Spleen (tissue), 11 donors: ENCODE data around the gene BLCAP. TPM values are rescaled to one million over a fixed set of nuclear protein-coding genes. Genes with fewer than 3 reads are reported as not detected.
"Not testable (repeated sequence)": the region's sequence is repeated elsewhere in the genome, so short reads cannot be mapped to it uniquely, and the experiment has no call there.

Source experiments
- DNase-seq: peaks from one replicate; pipeline ENCODE4 v3.0.0-alpha.2; 2020
- H3K27ac ChIP-seq, 8 donors: fragments of 200-600 bp; sonication (generic) in 7 of 8; 1 replicate in 4 of 8; 2 replicates in 4 of 8; pipeline versions ENCODE4 v1.5.0 to v1.8.0; 2016 to 2021; ENCODE audit warnings: inconsistent platforms in 4 of 8, mild to moderate bottlenecking in 4 of 8, moderate library complexity in 1 of 8
- H3K27me3 ChIP-seq, 7 donors: fragments of 200-600 bp; sonication (generic) in 6 of 7; replicated peaks in 1 of 7; 1 replicate in 4 of 7; 2 replicates in 3 of 7; pipeline versions ENCODE4 v1.5.0 to v1.8.0; 2016 to 2021; ENCODE audit warnings: inconsistent platforms in 3 of 7, mild to moderate bottlenecking in 1 of 7
- H3K36me3 ChIP-seq, 6 donors: fragments of 200-600 bp; sonication (generic) in 5 of 6; 1 replicate in 4 of 6; 2 replicates in 2 of 6; pipeline versions ENCODE4 v1.5.0 to v1.8.0; 2016 to 2021; ENCODE audit warnings: inconsistent platforms in 2 of 6
- H3K4me1 ChIP-seq, 6 donors: fragments of 200-600 bp; sonication (generic) in 5 of 6; 1 replicate in 3 of 6; 2 replicates in 3 of 6; pipeline versions ENCODE4 v1.5.0 to v1.8.0; 2016 to 2021; ENCODE audit warnings: inconsistent platforms in 3 of 6
- H3K4me3 ChIP-seq, 8 donors: fragments of 200-600 bp; sonication (generic) in 7 of 8; 1 replicate in 4 of 8; 2 replicates in 4 of 8; pipeline versions ENCODE4 v1.5.0 to v1.8.0; 2016 to 2021; ENCODE audit warnings: inconsistent platforms in 4 of 8, mild to moderate bottlenecking in 4 of 8, moderate library complexity in 2 of 8
- H3K9me3 ChIP-seq, 8 donors: fragments of 200-600 bp; sonication (generic) in 7 of 8; 1 replicate in 4 of 8; 2 replicates in 4 of 8; pipeline versions ENCODE4 v1.5.0 to v1.8.0; 2016 to 2021; ENCODE audit warnings: inconsistent platforms in 4 of 8
- CTCF ChIP-seq, 11 experiments: fragments of 200-600 bp in 7 of 11; fragments of 450-650 bp in 4 of 11; sonication (generic) in 4 of 11; IDR thresholded peaks in 8 of 11; conservative IDR thresholded peaks in 3 of 11; 1 replicate in 7 of 11; 2 replicates in 4 of 11; pipeline versions ENCODE4 v1.4.0 to v1.8.0; 2016 to 2021; ENCODE audit warnings: antibody characterized with exemption in 11 of 11, inconsistent platforms in 4 of 11, mild to moderate bottlenecking in 1 of 11
- POLR2A ChIP-seq, 3 donors: fragments of 450-650 bp; IDR thresholded peaks; one replicate each; pipeline ENCODE4 v1.5.1; 2017; ENCODE audit warnings: antibody characterized with exemption in 3 of 3, mild to moderate bottlenecking in 1 of 3
- POLR2AphosphoS5 ChIP-seq, 3 donors: sonication (generic); formaldehyde crosslinking; IDR thresholded peaks; one replicate each; pipeline ENCODE4 v1.5.1; 2017; ENCODE audit warnings: antibody characterized with exemption in 3 of 3
- WGBS, 5 donors: extraction: QIAGEN DNeasy Blood & Tissue Kit in 3 of 5; methylation state at CpG; one replicate each; pipeline versions ENCODE4 v1.1.5 to v1.1.7; 2013 to 2018; 5-methylcytosine and 5-hydroxymethylcytosine counted together
- intact Hi-C: fragments of 100-400 bp; cut with DNase I; formaldehyde crosslinking; loops from one replicate; pipeline ENCODE4 v1.15.0; 2023; ENCODE audit warnings: low total_unique reads
- polyA plus RNA-seq, 3 donors: library from polyadenylated mRNA; stranded (reverse); fragments of 200-250 nt; gene quantifications; one replicate each; pipeline ENCODE4 v1.2.1, GENCODE V29; 2013
- total RNA-seq, 7 donors: library from RNA; depleted of rRNA in 3 of 7; stranded (reverse); fragments of >200 nt in 3 of 7; fragmentation: NEBNext Ultra II Directional in 4 of 7; extraction: Animal tissue kit (Norgen Biotek cat#: 25700) in 4 of 7; gene quantifications; one replicate each; pipeline versions ENCODE4 v1.1.0 to v1.2.1, GENCODE V29; 2016 to 2021
- donor health status: healthy with polysubstance abuse.
- donor health status: DM: no; HTN: no; CAD: no; lungs with moderate emphysema.
- donor health status: DM: no; HTN: no; CAD: no.
- donor health status: Bipolar disorder and iron deficiency.
- donor health status: healthy.
- donor health status: DM: no; HTN: no; CAD: no.
- donor health status: DM: yes; HTN: yes; CAD: no.

Gene BLCAP
- total and polyA plus RNA-seq, 10 donors: 56.8 to 94.7 (median 67.3) TPM

- intact Hi-C loops: no loop called here
- no peaks in the 10 kb centered on the region for H3K4me1 ChIP-seq
- H3K36me3 ChIP-seq: no peaks in the 10 kb centered on the region
- 46 to 53% (median 49%) methylated on average over 6 of the region's 6 CpGs for WGBS, 5 donors
- no peak overlapping the region for H3K27ac ChIP-seq
- no peak for DNase-seq
- TF ChIP-seq CTCF (IDR thresholded peaks at IDR 0.05 in 8 of 11, conservative IDR thresholded peaks at IDR 0.05 in 3 of 11): no peak
- no peaks in the 10 kb centered on the region for H3K9me3 ChIP-seq
- no peaks in the 10 kb centered on the region for H3K27me3 ChIP-seq
- H3K4me3 ChIP-seq: no peak overlapping the region
Observed at GRCh38 chr20:37542281-37542680, 14.6 kb upstream of the BLCAP start.

GRCh38 chr20:37541326-37541725 is 13.7 kb upstream of the BLCAP start:
- Histone ChIP-seq H3K9me3 (no peaks in the 10 kb centered on the region), H3K4me1 (no peaks in the 10 kb centered on the region), H3K36me3 (no peaks in the 10 kb centered on the region), H3K4me3 (no peak overlapping the region), H3K27ac (no peak overlapping the region), H3K27me3 (no peaks in the 10 kb centered on the region)
- 91 to 95% (median 94%) methylated on average over 5 of the region's 5 CpGs for WGBS, 5 donors
- no peak for TF ChIP-seq CTCF (IDR thresholded peaks at IDR 0.05 in 8 of 11, conservative IDR thresholded peaks at IDR 0.05 in 3 of 11)
- intact Hi-C loops: no loop called here
- peak; percentile 27 for DNase-seq

- H3K36me3 ChIP-seq, H3K9me3 ChIP-seq, H3K27me3 ChIP-seq, DNase-seq, H3K4me1 ChIP-seq, intact Hi-C loops, H3K4me3 ChIP-seq, H3K27ac ChIP-seq: not testable (repeated sequence)
- WGBS, 5 donors: 67 to 84% (median 80%) methylated on average over 1 of the region's 1 CpG
Observed at GRCh38 chr20:37540838-37541237, 13.2 kb upstream of the BLCAP start.

- TF ChIP-seq CTCF (IDR thresholded peaks at IDR 0.05 in 8 of 11, conservative IDR thresholded peaks at IDR 0.05 in 3 of 11) (no peak), POLR2AphosphoS5 (IDR thresholded peaks at IDR 0.05) (no peak), POLR2A (IDR thresholded peaks at IDR 0.05) (no peak)
- 13 to 26% (median 18%) methylated on average over 5 of the region's 5 CpGs for WGBS, 5 donors
- intact Hi-C loops: no loop called here
Observed at GRCh38 chr20:37540001-37540400, 12.3 kb upstream of the BLCAP start.

GRCh38 chr20:37539424-37539823 is 11.7 kb upstream of the BLCAP start:
- intact Hi-C loops: no loop called here
- DNase-seq: no peak

More at GRCh38 chr20:37540001-37540400, 12.3 kb upstream of the BLCAP start:
- H3K4me3 ChIP-seq: no peak overlapping the region
- no peaks in the 10 kb centered on the region for H3K36me3 ChIP-seq
- H3K4me1 ChIP-seq: peaks cover 0 to 2% (median 0%) of the 10 kb centered on the region in 6 donors
- DNase-seq: no peak
- H3K27me3 ChIP-seq: no peaks in the 10 kb centered on the region
- H3K9me3 ChIP-seq: no peaks in the 10 kb centered on the region
- no peak overlapping the region for H3K27ac ChIP-seq

More at GRCh38 chr20:37539424-37539823, 11.7 kb upstream of the BLCAP start:
- H3K27me3 ChIP-seq: no peaks in the 10 kb centered on the region
- no peak overlapping the region for H3K4me3 ChIP-seq
- H3K9me3 ChIP-seq: no peaks in the 10 kb centered on the region
- WGBS, 5 donors: 84 to 94% (median 86%) methylated on average over 4 of the region's 4 CpGs
- H3K4me1 ChIP-seq: peaks cover 0 to 8% (median 5%) of the 10 kb centered on the region in 6 donors
- TF ChIP-seq CTCF (IDR thresholded peaks at IDR 0.05 in 8 of 11, conservative IDR thresholded peaks at IDR 0.05 in 3 of 11) (no peak), POLR2AphosphoS5 (IDR thresholded peaks at IDR 0.05) (no peak), POLR2A (IDR thresholded peaks at IDR 0.05) (no peak)
- no peaks in the 10 kb centered on the region for H3K36me3 ChIP-seq
- H3K27ac ChIP-seq: no peak overlapping the region
